ENCODE results near the gene PTPRE. TPM values are rescaled to one million over a fixed set of nuclear protein-coding genes. Genes with fewer than 3 reads are reported as not detected.

Gene PTPRE
- total and polyA plus RNA-seq, 2 of the 4 experiments (the other 2 are of a cell fraction): 0.34 to 0.54 TPM

DNA sequence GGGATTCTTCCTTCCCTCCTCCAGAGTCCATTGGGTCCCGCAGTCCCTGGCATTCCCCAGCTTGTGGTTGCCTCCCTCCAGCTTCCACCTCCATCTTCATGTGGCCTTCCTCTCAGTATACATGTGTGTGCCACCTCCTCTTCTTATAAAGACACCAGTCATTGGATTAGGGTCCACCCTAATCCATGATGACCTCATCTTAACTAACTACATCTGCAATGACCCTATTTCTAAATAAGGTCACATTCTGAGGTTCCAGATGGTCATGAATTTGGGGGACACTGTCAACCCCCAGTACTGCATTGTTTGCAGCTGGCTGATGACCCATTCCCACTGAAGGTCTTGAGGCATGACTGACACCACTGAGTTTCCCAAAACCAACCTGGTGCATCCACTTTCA lies 99.0 kb downstream of the PTPRE start:
- H2BK5ac ChIP-seq (ENCODE audit: low read depth, low read length, poor library complexity, severe bottlenecking): no peak overlapping the region
- H2BK120ac ChIP-seq (ENCODE audit: low read depth, low read length): no peak overlapping the region
- in situ Hi-C loops (cut with MboI; ENCODE audit: low sequenced_read_pairs) (no loop called here), intact Hi-C loops (cut with micrococcal nuclease) (no loop called here), dilution Hi-C loops (cut with HindIII; ENCODE audit: low sequenced_read_pairs, unreplicated experiment) (no loop called here)
- H3K4me1 ChIP-seq (ENCODE audit: control insufficient read depth, insufficient read depth, low read length): no peaks in the 10 kb centered on the region; the same call in 1 of the 2 replicates
- no peak overlapping the region for H3K23ac ChIP-seq (ENCODE audit: low read depth, low read length)
- H2AFZ ChIP-seq (replicated peaks; ENCODE audit: low read length, poor library complexity): no peak overlapping the region
- H4K5ac ChIP-seq (ENCODE audit: low read depth, low read length): no peak overlapping the region
- no peak overlapping the region for H2AK9ac ChIP-seq (replicated peaks; ENCODE audit: low read depth, low read length, poor library complexity)
- no peaks in the 10 kb centered on the region for H3K9me1 ChIP-seq (ENCODE audit: insufficient read depth, low read length)
- H3K27me3 ChIP-seq (ENCODE audit: control insufficient read depth, insufficient read depth, low read length): peaks cover 3% of the 10 kb centered on the region; the same call in 1 of the 2 replicates
- no peak overlapping the region for H3K14ac ChIP-seq (replicated peaks; ENCODE audit: low read depth, low read length)
- no peak overlapping the region for H3K4me3 ChIP-seq (ENCODE audit: insufficient read depth, low read depth, low read length)
- ChIA-PET POLR2A (ENCODE audit: unreplicated experiment) (no interaction called here), CTCF (no interaction called here)
- H3K36me3 ChIP-seq (ENCODE audit: control insufficient read depth, insufficient read depth, low read length): no peaks in the 10 kb centered on the region
- H3K18ac ChIP-seq (ENCODE audit: low read depth, low read length): no peak overlapping the region
- no peak overlapping the region for H3K4ac ChIP-seq (ENCODE audit: low read depth, low read length)
- H3K9ac ChIP-seq (ENCODE audit: low read depth, low read length): no peak overlapping the region
- H3K4me2 ChIP-seq (ENCODE audit: low read depth, low read length): no peak overlapping the region
- H2AK5ac ChIP-seq (ENCODE audit: low read depth, low read length): no peak overlapping the region
- H3K79me1 ChIP-seq (ENCODE audit: low read depth in 1 of 2, low read length in 2 of 2): no peaks in the 10 kb centered on the region
- ATAC-seq (ENCODE audit: low read depth) (no peak), DNase-seq (no peak)
- no peak overlapping the region for H4K91ac ChIP-seq (ENCODE audit: insufficient read depth, low read depth, low read length)
- no CpG with 5 or more reads among the region's 1 CpG for WGBS, 2 experiments (ENCODE audit: extremely low coverage in 2 of 2, insufficient read length in 1 of 2)
- H2BK15ac ChIP-seq (ENCODE audit: low read depth, low read length): no peak overlapping the region
- H3K9me3 ChIP-seq (ENCODE audit: control insufficient read depth, insufficient read depth, low read length): no peaks in the 10 kb centered on the region
- H4K20me1 ChIP-seq (ENCODE audit: insufficient read depth, low read length): no peaks in the 10 kb centered on the region
- no peak overlapping the region for H4K8ac ChIP-seq (ENCODE audit: low read depth in 2 of 2, low read length in 2 of 2)
- BruUV-seq (replicated peaks): no TSS peak
- no peak overlapping the region for H3K56ac ChIP-seq (ENCODE audit: extremely low read depth, insufficient read depth, low read length)
- H3K27ac ChIP-seq (ENCODE audit: insufficient read depth, low read length): no peak overlapping the region
- no peak overlapping the region for H2BK20ac ChIP-seq (ENCODE audit: low read depth, low read length)
- TF ChIP-seq CEBPB (IDR thresholded peaks at IDR 0.05; ENCODE audit: low read depth, low read length) (no peak), MAFK (IDR thresholded peaks at IDR 0.05; ENCODE audit: low read depth, low read length) (no peak), CHD1 (IDR thresholded peaks at IDR 0.05; ENCODE audit: low read depth, low read length) (no peak), RFX5 (IDR thresholded peaks at IDR 0.05; ENCODE audit: low read depth, low read length) (no peak), RAD21 (IDR thresholded peaks at IDR 0.05; ENCODE audit: low read length) (no peak), ELK1 (IDR thresholded peaks at IDR 0.05; ENCODE audit: borderline replicate concordance, low read depth, low read length) (no peak), FOS (IDR thresholded peaks at IDR 0.05; ENCODE audit: low read depth, low read length) (no peak), MXI1 (IDR thresholded peaks at IDR 0.05; ENCODE audit: borderline replicate concordance, low read depth, low read length) (no peak), SMC3 (IDR thresholded peaks at IDR 0.05; ENCODE audit: low read depth, low read length) (no peak), POLR2A (IDR thresholded peaks at IDR 0.05; ENCODE audit: low read depth, low read length) (no peak), NFE2L2 (IDR thresholded peaks at IDR 0.05; ENCODE audit: low read depth, low read length) (no peak), BHLHE40 (IDR thresholded peaks at IDR 0.05; ENCODE audit: low read depth, low read length) (no peak), MAZ (IDR thresholded peaks at IDR 0.05; ENCODE audit: borderline replicate concordance, low read depth, low read length) (no peak), RCOR1 (IDR thresholded peaks at IDR 0.05; ENCODE audit: insufficient replicate concordance, low read length) (no peak)
- TF ChIP-seq, protein P1, sequence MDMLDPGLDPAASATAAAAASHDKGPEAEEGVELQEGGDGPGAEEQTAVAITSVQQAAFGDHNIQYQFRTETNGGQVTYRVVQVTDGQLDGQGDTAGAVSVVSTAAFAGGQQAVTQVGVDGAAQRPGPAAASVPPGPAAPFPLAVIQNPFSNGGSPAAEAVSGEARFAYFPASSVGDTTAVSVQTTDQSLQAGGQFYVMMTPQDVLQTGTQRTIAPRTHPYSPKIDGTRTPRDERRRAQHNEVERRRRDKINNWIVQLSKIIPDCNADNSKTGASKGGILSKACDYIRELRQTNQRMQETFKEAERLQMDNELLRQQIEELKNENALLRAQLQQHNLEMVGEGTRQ (IDR thresholded peaks at IDR 0.05; ENCODE audit: low read depth, low read length): no peak
- TF ChIP-seq, protein P2, sequence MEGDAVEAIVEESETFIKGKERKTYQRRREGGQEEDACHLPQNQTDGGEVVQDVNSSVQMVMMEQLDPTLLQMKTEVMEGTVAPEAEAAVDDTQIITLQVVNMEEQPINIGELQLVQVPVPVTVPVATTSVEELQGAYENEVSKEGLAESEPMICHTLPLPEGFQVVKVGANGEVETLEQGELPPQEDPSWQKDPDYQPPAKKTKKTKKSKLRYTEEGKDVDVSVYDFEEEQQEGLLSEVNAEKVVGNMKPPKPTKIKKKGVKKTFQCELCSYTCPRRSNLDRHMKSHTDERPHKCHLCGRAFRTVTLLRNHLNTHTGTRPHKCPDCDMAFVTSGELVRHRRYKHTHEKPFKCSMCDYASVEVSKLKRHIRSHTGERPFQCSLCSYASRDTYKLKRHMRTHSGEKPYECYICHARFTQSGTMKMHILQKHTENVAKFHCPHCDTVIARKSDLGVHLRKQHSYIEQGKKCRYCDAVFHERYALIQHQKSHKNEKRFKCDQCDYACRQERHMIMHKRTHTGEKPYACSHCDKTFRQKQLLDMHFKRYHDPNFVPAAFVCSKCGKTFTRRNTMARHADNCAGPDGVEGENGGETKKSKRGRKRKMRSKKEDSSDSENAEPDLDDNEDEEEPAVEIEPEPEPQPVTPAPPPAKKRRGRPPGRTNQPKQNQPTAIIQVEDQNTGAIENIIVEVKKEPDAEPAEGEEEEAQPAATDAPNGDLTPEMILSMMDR (conservative IDR thresholded peaks at IDR 0.05; ENCODE audit: low read depth, low read length): no peak
